Activated CD4-positive, alpha-beta T cell treated with anti-CD3 and anti-CD28 coated beads, Interleukin-2, amount 50 U/mL, for 1 hour (primary cell): ENCODE measurements around the gene GALNT4.

Source experiments
- DNase-seq: peaks from one replicate; pipeline ENCODE4 v3.0.0-alpha.2; 2020

Gene GALNT4

GRCh38 chr12:89524541-89525304 is at the start of gene GALNT4:
TSS of gene GALNT4 (minus strand) at chr12:89524796. CDS start at chr12:89524549, 247 bp downstream.
- peak; percentile 73 for DNase-seq

- no peak for DNase-seq
These were observed 48.6 kb upstream of the GALNT4 start for GRCh38 chr12:89573051-89573810.

GRCh38 chr12:89571491-89572195 is 47.0 kb upstream of the GALNT4 start:
- no peak for DNase-seq

- DNase-seq: no peak
These were observed 43.9 kb upstream of the GALNT4 start for GRCh38 chr12:89568484-89568883.

- DNase-seq: no peak
These were observed 43.2 kb upstream of the GALNT4 start for GRCh38 chr12:89567691-89568239.

- no peak for DNase-seq
These were observed 42.0 kb upstream of the GALNT4 start for GRCh38 chr12:89566615-89567014.

- DNase-seq: no peak
These were observed 40.4 kb upstream of the GALNT4 start for GRCh38 chr12:89565002-89565401.

- no peak for DNase-seq
These were observed 35.2 kb upstream of the GALNT4 start for GRCh38 chr12:89559753-89560152.

GRCh38 chr12:89556976-89557375 is 32.4 kb upstream of the GALNT4 start:
- no peak for DNase-seq

- no peak for DNase-seq
These were observed 27.8 kb upstream of the GALNT4 start for GRCh38 chr12:89552376-89552775.

GRCh38 chr12:89551747-89552146 is 27.2 kb upstream of the GALNT4 start:
- DNase-seq: no peak

GRCh38 chr12:89547101-89547500 is 22.5 kb upstream of the GALNT4 start:
- DNase-seq: no peak

- DNase-seq: no peak
These were observed 21.6 kb upstream of the GALNT4 start for GRCh38 chr12:89546151-89546550.

GRCh38 chr12:89544681-89545184 is 20.1 kb upstream of the GALNT4 start:
- no peak for DNase-seq

- DNase-seq: no peak
These were observed 19.4 kb upstream of the GALNT4 start for GRCh38 chr12:89544022-89544421.

GRCh38 chr12:89542912-89543592 is 18.5 kb upstream of the GALNT4 start:
- peak; percentile 61 for DNase-seq

- DNase-seq: no peak
These were observed 17.6 kb upstream of the GALNT4 start for GRCh38 chr12:89542236-89542635.

GRCh38 chr12:89540586-89540985 is 16.0 kb upstream of the GALNT4 start:
- no peak for DNase-seq

- DNase-seq: no peak
These were observed 15.0 kb upstream of the GALNT4 start for GRCh38 chr12:89539426-89540223.

- no peak for DNase-seq
These were observed 14.3 kb upstream of the GALNT4 start for GRCh38 chr12:89538897-89539296.

GRCh38 chr12:89537389-89537788 is 12.8 kb upstream of the GALNT4 start:
- no peak for DNase-seq

- no peak for DNase-seq
These were observed 5.1 kb upstream of the GALNT4 start for GRCh38 chr12:89529738-89530137.
